GM06990 (cell line): ENCODE results near the gene EML1.

ENCODE experiments used
- DNase-seq: peaks from one replicate; pipeline ENCODE4 v3.0.0-alpha.2; 2011; ENCODE audit not compliant: insufficient read length; ENCODE audit errors: extremely low read depth
- H3K27me3 ChIP-seq: replicated peaks from 2 replicates; pipeline ENCODE4 v1.6.0; 2011; ENCODE audit warnings: low read length; ENCODE audit not compliant: control insufficient read depth, insufficient read depth
- H3K36me3 ChIP-seq: 2 replicates; pipeline ENCODE4 v1.5.1; 2011; ENCODE audit warnings: low read length; ENCODE audit not compliant: control insufficient read depth, insufficient read depth
- H3K4me3 ChIP-seq: replicated peaks from 2 replicates; pipeline ENCODE4 v1.5.1; 2011; ENCODE audit warnings: low read depth, mild to moderate bottlenecking, control low read depth, low read length
- CTCF ChIP-seq: IDR thresholded peaks from 2 replicates; pipeline ENCODE4 v1.5.1; 2011; ENCODE audit warnings: low read length, control low read depth, mild to moderate bottlenecking, inconsistent platforms; ENCODE audit not compliant: insufficient read depth, poor library complexity, severe bottlenecking

The EML1 gene

DNA sequence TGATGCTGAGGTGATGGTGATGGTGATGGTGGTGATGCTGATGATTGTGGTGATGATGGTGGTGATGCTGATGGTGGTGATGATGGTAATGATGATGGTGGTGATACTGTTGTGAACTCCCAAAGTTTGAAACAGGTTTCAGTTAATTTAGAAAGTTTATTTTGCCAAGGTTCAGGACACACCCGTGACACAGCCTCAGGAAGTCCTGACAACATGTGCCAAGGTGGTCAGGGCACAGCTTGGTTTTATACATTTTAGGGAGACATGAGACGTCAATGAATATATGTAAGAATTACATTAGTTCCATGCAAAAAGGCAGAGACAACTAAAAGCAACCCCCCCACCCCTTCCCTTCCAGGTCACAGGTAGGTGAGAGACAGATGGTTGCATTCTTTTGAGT, 159.2 kb downstream of the EML1 start:
- no peak for TF ChIP-seq CTCF
- no peaks in the 10 kb centered on the region for H3K36me3 ChIP-seq
- H3K4me3 ChIP-seq: no peak overlapping the region
- H3K27me3 ChIP-seq: no peaks in the 10 kb centered on the region
- DNase-seq: no peak

GRCh38 chr14:99955826-99956455, 162.7 kb downstream of the EML1 start:
- no peak overlapping the region for H3K4me3 ChIP-seq
- TF ChIP-seq CTCF: no peak
- no peaks in the 10 kb centered on the region for H3K27me3 ChIP-seq
- no peak for DNase-seq
- H3K36me3 ChIP-seq: no peaks in the 10 kb centered on the region

GRCh38 chr14:99958380-99958779, 165.2 kb downstream of the EML1 start:
- H3K27me3 ChIP-seq: no peaks in the 10 kb centered on the region; the same call in 1 of the 2 replicates
- H3K4me3 ChIP-seq: no peak overlapping the region
- no peak for TF ChIP-seq CTCF
- DNase-seq: no peak
- H3K36me3 ChIP-seq: no peaks in the 10 kb centered on the region

DNA sequence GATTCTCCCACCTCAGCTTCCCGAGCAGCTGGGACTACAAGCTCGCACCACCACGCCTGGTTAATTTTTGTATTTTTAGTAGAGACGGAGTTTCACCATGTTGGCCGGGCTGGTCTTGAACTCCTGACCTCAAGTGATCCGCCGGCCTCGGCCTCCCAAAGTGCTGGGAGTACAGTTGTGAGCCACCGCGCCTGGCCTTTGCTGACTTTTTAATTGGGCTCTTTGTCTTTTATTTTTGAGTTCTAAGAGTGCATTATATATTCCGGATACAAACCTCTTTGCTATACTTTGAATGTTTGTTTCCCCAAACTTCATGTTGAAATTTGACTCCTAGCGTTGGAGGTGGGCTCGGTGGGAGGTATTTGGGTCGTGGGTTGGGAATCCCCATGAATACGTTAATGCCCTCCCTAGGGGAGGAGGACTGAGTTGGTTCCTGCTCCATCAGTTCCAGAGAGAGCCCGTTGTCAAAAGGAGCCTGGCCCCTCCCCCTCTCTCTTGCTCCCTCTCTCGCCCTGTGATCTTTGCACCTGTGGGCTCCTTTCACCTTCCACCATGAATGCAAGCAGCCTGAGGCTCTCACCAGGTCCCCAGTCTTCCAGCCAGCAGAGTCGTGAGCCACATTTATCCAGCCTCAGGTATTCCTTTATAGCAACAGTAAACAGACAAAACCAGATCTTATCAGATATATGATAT, 168.8 kb downstream of the EML1 start:
- TF ChIP-seq CTCF: no peak
- Histone ChIP-seq H3K36me3 (no peaks in the 10 kb centered on the region), H3K27me3 (no peaks in the 10 kb centered on the region; the same call in 1 of the 2 replicates), H3K4me3 (no peak overlapping the region)
- no peak for DNase-seq

- Histone ChIP-seq H3K27me3 (peaks cover 2% of the 10 kb centered on the region; the same call in 1 of the 2 replicates), H3K36me3 (no peaks in the 10 kb centered on the region)
- TF ChIP-seq CTCF: no peak
Observed at GRCh38 chr14:99964979-99965378, 171.8 kb downstream of the EML1 start.

More at GRCh38 chr14:99964979-99965378, 171.8 kb downstream of the EML1 start:
- no peak overlapping the region for H3K4me3 ChIP-seq
- no peak for DNase-seq
